GM12872 (cell line): ENCODE results near the gene LYRM4.

Source experiments
- CTCF ChIP-seq: IDR thresholded peaks from 3 replicates; pipeline ENCODE4 v1.5.1; 2011; ENCODE audit warnings: low read depth, mild to moderate bottlenecking, low read length, moderate library complexity; ENCODE audit not compliant: insufficient read depth

LYRM4 gene

GRCh38 chr6:5155906-5156305, 104.8 kb downstream of the LYRM4 start:
- no peak for TF ChIP-seq CTCF

DNA sequence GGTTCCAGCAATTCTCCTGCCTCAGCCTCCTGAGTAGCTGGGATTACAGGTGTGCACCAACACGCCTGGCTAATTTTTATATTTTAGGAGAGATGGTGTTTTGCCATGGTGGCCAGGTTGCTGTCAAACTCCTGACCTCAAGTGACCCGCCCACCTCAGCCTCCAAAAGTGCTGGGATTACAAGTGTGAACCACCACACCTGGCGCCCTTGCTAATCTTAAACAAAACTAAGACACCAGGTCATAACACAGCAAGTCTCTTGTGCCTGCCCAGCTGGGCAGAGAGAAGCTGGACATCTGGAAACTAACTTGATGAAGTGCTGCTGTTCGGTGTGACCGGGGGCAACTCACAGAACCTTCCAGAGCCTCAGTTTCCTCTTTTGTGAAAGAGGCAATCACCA, 107.6 kb downstream of the LYRM4 start:
- TF ChIP-seq CTCF, result no peak

DNA sequence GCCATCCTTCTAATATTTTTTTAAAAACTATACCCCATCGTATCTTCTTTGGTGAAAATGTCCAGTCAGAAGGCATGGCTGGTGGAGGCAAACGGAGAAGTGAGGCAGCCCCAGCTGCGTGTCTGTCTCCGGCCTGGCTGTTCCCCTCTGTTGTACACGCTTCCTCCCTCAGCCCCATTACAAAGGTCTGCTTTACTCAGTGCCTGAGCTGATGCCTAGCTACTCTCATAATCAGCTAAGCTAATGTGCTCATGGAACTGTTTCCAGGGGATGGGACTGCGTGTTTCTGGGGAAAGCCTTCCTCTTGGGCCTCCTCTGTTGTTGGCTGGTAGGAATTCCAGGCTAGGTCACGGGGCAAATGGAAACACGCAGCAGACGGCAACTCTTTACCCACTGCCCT, 108.3 kb downstream of the LYRM4 start:
- TF ChIP-seq CTCF, result no peak

DNA sequence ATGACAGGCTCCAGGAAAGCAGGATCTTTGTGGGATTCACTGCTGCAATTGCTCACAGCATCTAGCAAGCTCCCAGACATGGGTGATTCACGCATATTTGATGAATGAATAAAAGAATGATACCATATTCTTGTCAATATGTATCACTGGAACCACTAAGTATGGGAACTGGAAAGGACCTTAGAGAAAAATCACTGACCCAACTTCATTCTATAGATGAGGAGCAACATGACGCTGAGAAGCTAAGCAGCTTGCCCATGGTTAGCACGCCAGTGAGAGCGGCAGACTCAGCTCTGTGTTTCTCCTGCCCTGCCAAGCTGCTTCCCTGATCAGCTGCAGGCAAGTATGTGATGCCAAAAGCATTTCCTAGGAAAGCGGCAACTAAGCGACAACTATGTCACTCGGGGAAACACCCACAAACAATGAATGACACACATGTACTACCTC, 108.8 kb downstream of the LYRM4 start:
- TF ChIP-seq CTCF, result no peak

DNA sequence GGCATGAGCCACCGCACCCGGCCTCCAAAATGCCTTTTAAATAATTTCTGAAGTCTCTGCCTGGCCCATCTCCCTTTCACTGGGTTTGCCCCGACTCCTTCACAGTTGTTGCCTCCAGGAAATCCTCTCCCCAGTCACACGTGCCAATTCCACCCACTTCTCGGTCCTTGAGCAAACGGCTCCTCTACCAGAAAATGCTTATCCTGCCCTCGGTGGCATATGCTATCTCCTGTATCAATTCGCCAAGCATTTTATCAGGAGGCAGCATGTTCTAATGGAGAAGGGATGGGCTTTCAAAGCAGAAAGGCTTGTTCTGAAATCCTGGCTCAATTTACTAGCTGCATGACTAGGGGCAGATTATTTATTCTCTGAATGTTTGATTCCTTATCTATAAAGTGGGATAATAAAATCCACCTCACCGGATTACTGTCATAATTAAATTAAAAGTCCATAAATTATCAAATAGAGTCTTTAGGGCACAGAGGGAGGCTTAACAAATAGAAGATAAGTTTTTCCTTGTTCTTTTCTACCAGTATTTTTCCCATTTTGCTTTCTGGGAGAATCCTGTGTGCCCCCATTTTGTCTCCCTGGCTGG, 109.3 kb downstream of the LYRM4 start:
- TF ChIP-seq CTCF, result no peak

DNA sequence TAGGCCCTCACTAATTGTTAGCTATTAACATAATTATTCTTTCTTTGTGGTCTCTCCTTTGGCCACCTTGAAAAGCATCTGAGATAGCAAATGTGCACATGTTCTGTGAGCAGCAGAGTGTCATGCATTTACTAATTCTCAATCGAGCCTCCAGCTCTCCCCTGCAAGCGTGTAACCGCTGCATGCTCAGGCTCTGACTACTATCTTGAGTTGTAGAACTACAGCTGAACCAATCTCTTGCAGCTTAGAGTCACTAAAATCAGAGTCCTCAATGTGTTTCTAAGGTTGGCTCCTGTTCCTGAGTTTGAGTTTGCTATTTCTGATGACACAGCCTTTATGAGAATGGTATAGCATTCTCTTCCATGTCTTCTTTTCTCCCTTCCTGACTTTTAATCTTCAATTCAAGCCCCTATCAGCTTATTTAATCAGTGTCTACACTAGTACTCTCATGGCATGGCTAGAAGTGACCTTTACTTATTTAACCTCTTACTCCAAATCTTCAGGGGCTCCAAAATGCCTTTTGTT, 110.1 kb downstream of the LYRM4 start:
- TF ChIP-seq CTCF, result no peak

DNA sequence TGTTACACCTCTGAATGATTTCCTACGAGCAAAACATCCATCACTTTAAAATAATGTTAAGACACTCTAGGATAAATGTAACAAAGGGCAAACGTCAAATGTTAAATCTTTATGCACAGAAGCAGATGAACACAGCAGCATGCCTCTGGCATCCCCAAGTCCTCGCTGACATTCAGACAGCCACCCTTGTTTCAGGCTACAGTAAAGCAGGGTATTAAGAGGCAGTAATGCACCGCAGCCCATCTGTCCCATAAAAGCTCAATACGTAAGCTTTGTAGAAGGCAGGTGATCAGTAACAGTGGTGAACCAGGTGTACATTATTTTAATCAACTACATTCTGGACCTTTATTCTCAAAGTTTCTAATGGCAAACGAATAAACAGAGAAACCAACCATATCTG, 110.9 kb downstream of the LYRM4 start:
- TF ChIP-seq CTCF, result no peak

DNA sequence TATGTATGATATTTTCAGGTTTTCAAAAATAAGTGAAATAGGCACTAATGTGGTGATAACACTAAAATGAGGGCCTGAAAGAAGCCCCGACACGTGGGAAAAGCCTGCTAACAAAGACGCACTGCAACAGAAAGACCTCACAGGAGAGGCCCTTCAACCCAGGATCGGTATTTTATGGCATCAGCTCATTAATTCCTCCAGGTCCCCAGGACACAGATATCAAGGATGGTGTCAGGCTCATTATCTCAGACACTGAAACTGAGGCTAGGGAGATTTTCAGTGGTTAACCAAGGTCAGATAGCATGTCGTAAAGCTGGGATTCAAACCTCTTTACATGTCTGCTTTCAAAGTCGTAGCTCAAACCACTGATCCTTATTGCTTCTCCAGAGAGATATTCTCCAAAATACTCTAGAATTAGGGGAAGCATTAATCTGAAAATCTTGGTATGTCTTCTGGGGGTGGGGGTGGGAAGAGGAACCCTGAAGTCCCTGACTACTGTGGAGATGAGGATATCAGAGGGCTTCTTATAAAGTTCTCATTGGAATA, 111.5 kb downstream of the LYRM4 start:
- no peak for TF ChIP-seq CTCF
